SK-N-SH treated with all-trans-retinoic acid at 6 μM for 48 hours (cell line): ENCODE data around the gene STUM.

Experiments
- ATAC-seq: fragments of 200-7000 bp; cut with Tn5 transposase; 3 replicates; pipeline ENCODE4 v1.9.1; 2020; ENCODE audit warnings: mild to moderate bottlenecking, moderate library complexity
- BACH2 ChIP-seq: fragments of 250-450 bp; sonication (Bioruptor Pico); IDR thresholded peaks from 2 replicates; pipeline ENCODE4 v1.9.0; 2021; ENCODE audit warnings: mild to moderate bottlenecking, borderline replicate concordance
- CREB5 ChIP-seq: fragments of 250-450 bp; sonication (Bioruptor Pico); IDR thresholded peaks from 2 replicates; pipeline ENCODE4 v1.5.1; 2020; ENCODE audit warnings: low read depth, mild to moderate bottlenecking, moderate library complexity
- CSDC2 ChIP-seq: fragments of 250-450 bp; sonication (Bioruptor Pico); IDR thresholded peaks from 2 replicates; pipeline ENCODE4 v1.5.0; 2020; ENCODE audit warnings: mild to moderate bottlenecking, moderate library complexity
- CSRNP3 ChIP-seq: fragments of 250-450 bp; sonication (Bioruptor Pico); IDR thresholded peaks from 2 replicates; pipeline ENCODE4 v1.5.1; 2021; ENCODE audit warnings: mild to moderate bottlenecking, moderate library complexity
- ESRRG ChIP-seq: fragments of 250-450 bp; sonication (Bioruptor Pico); IDR thresholded peaks from 2 replicates; pipeline ENCODE4 v1.6.1; 2021; ENCODE audit warnings: mild to moderate bottlenecking
- GLIS3 ChIP-seq: fragments of 250-450 bp; sonication (Bioruptor Pico); IDR thresholded peaks from 2 replicates; pipeline ENCODE4 v1.5.0; 2020; ENCODE audit warnings: mild to moderate bottlenecking, moderate library complexity
- ISL1 ChIP-seq: fragments of 250-450 bp; sonication (Bioruptor Pico); IDR thresholded peaks from 2 replicates; pipeline ENCODE4 v2.1.2; 2022; ENCODE audit warnings: mild to moderate bottlenecking, moderate library complexity
- PATZ1 ChIP-seq: fragments of 250-450 bp; sonication (Bioruptor Pico); IDR thresholded peaks from 2 replicates; pipeline ENCODE4 v1.8.0; 2020; ENCODE audit warnings: mild to moderate bottlenecking, moderate library complexity, borderline replicate concordance
- POU6F1 ChIP-seq: fragments of 250-450 bp; sonication (Bioruptor Pico); IDR thresholded peaks from 2 replicates; pipeline ENCODE4 v1.8.0; 2021; ENCODE audit warnings: low read depth, mild to moderate bottlenecking, moderate library complexity, borderline replicate concordance
- PPARA ChIP-seq: fragments of 250-450 bp; sonication (Bioruptor Pico); IDR thresholded peaks from 2 replicates; pipeline ENCODE4 v1.5.0; 2020; ENCODE audit warnings: mild to moderate bottlenecking, borderline replicate concordance
- SNAI2 ChIP-seq: fragments of 250-450 bp; sonication (Bioruptor Pico); IDR thresholded peaks from 2 replicates; pipeline ENCODE4 v1.5.0; 2020; ENCODE audit warnings: mild to moderate bottlenecking, moderate library complexity
- TCF4 ChIP-seq: fragments of 250-450 bp; sonication (Bioruptor Pico); IDR thresholded peaks from 2 replicates; pipeline ENCODE4 v1.8.0; 2021; ENCODE audit warnings: mild to moderate bottlenecking, moderate library complexity, borderline replicate concordance
- TOX ChIP-seq: fragments of 250-450 bp; sonication (Bioruptor Pico); IDR thresholded peaks from 2 replicates; pipeline ENCODE4 v1.8.0; 2021; ENCODE audit warnings: mild to moderate bottlenecking, moderate library complexity, borderline replicate concordance
- ZC3H10 ChIP-seq: fragments of 250-450 bp; sonication (Bioruptor Pico); IDR thresholded peaks from 2 replicates; pipeline ENCODE4 v1.5.1; 2021; ENCODE audit warnings: mild to moderate bottlenecking, moderate library complexity
- ZFP3 ChIP-seq: fragments of 250-450 bp; sonication (Bioruptor Pico); IDR thresholded peaks from 2 replicates; pipeline ENCODE4 v1.5.0; 2020; ENCODE audit warnings: mild to moderate bottlenecking, moderate library complexity
- ZFP30 ChIP-seq: fragments of 450-650 bp; formaldehyde crosslinking; IDR thresholded peaks from 2 replicates; pipeline ENCODE4 v1.5.0; 2022; ENCODE audit warnings: mild to moderate bottlenecking, moderate library complexity
- ZNF565 ChIP-seq: fragments of 450-650 bp; formaldehyde crosslinking; conservative IDR thresholded peaks from 2 replicates; pipeline ENCODE4 v1.5.0; 2020; ENCODE audit warnings: low read depth, mild to moderate bottlenecking, moderate library complexity
- ZNF70 ChIP-seq: fragments of 450-650 bp; formaldehyde crosslinking; IDR thresholded peaks from 2 replicates; pipeline ENCODE4 v1.5.0; 2020; ENCODE audit warnings: mild to moderate bottlenecking, moderate library complexity
- ZNF8 ChIP-seq: fragments of 450-650 bp; formaldehyde crosslinking; IDR thresholded peaks from 2 replicates; pipeline ENCODE4 v1.5.0; 2020; ENCODE audit warnings: mild to moderate bottlenecking, moderate library complexity

STUM gene

GRCh38 chr1:226575739-226576378 is 27.3 kb downstream of the STUM start:
- ATAC-seq: no peak
- TF ChIP-seq ESRRG (CRISPR knock-in tag) (no peak), ZC3H10 (CRISPR knock-in tag) (no peak), ZNF70 (CRISPR knock-in tag) (no peak), TOX (CRISPR knock-in tag) (no peak), GLIS3 (CRISPR knock-in tag) (no peak), ZNF8 (no peak), PATZ1 (CRISPR knock-in tag) (no peak), ZFP3 (CRISPR knock-in tag) (no peak), SNAI2 (CRISPR knock-in tag) (no peak)

GRCh38 chr1:226576601-226577000 is 28.0 kb downstream of the STUM start:
- ATAC-seq: no peak; the same call in 2 of the 3 replicates

GRCh38 chr1:226577401-226578180 is 29.0 kb downstream of the STUM start:
- no peak for TF ChIP-seq ZNF70 (CRISPR knock-in tag)
- no peak for TF ChIP-seq PPARA (CRISPR knock-in tag)
- TF ChIP-seq TCF4 (CRISPR knock-in tag): no peak
- TF ChIP-seq PATZ1 (CRISPR knock-in tag): no peak
- TF ChIP-seq ISL1 (CRISPR knock-in tag): no peak
- no peak for TF ChIP-seq ZFP3 (CRISPR knock-in tag)
- no peak for ATAC-seq

More at GRCh38 chr1:226576601-226577000, 28.0 kb downstream of the STUM start:
- TF ChIP-seq CSDC2 (CRISPR knock-in tag): no peak
- TF ChIP-seq ZFP30 (CRISPR knock-in tag): no peak
- TF ChIP-seq POU6F1 (CRISPR knock-in tag): no peak
- no peak for TF ChIP-seq ZNF565
- no peak for TF ChIP-seq ZC3H10 (CRISPR knock-in tag)
- no peak for TF ChIP-seq CREB5 (CRISPR knock-in tag)
- TF ChIP-seq TOX (CRISPR knock-in tag): no peak
- no peak for TF ChIP-seq CSRNP3
- TF ChIP-seq TCF4 (CRISPR knock-in tag): no peak
- TF ChIP-seq SNAI2 (CRISPR knock-in tag): no peak
- TF ChIP-seq PPARA (CRISPR knock-in tag): no peak
- TF ChIP-seq BACH2: no peak
